Epithelial cell of prostate (primary cell): ENCODE measurements around the gene STRN4.

Experiments used
- DNase-seq: peaks from one replicate; pipeline ENCODE4 v3.0.0-alpha.2; 2011; ENCODE audit warnings: low read depth, low spot score
- H3K27ac ChIP-seq: fragments of 450-650 bp; 2 replicates; pipeline ENCODE4 v1.5.1; 2017; ENCODE audit warnings: mild to moderate bottlenecking

Gene STRN4

GRCh38 chr19:46691948-46692347 lies 54.3 kb downstream of the STRN4 start:
- no peak overlapping the region for H3K27ac ChIP-seq
- no peak for DNase-seq

DNA sequence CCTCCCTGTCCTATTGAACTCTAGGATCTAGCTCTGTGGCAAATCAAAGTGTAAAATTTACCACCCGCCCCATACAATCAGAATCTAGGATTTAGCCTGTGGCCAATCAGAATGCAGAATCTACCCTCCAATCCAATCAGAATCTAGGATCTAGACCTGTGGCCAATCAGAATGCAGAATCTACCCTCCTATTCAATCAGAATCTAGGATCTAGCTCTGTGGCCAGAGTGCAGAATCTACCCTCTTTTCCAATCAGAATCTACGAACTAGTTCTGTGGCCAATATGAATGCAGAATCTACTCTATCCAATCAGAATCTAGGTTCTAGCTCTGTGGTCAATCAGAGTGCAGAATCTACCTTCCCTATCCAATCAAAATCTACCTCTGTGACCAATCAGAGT lies 55.1 kb downstream of the STRN4 start:
- H3K27ac ChIP-seq, result no peak overlapping the region
- no peak for DNase-seq

- no peak for DNase-seq
- no peak overlapping the region for H3K27ac ChIP-seq
Measured at GRCh38 chr19:46689358-46689757, 56.9 kb downstream of the STRN4 start.

GRCh38 chr19:46687438-46688145 lies 58.7 kb downstream of the STRN4 start:
- DNase-seq, result no peak
- no peak overlapping the region for H3K27ac ChIP-seq

GRCh38 chr19:46685189-46685588 lies 61.1 kb downstream of the STRN4 start:
- no peak for DNase-seq
- no peak overlapping the region for H3K27ac ChIP-seq

DNA sequence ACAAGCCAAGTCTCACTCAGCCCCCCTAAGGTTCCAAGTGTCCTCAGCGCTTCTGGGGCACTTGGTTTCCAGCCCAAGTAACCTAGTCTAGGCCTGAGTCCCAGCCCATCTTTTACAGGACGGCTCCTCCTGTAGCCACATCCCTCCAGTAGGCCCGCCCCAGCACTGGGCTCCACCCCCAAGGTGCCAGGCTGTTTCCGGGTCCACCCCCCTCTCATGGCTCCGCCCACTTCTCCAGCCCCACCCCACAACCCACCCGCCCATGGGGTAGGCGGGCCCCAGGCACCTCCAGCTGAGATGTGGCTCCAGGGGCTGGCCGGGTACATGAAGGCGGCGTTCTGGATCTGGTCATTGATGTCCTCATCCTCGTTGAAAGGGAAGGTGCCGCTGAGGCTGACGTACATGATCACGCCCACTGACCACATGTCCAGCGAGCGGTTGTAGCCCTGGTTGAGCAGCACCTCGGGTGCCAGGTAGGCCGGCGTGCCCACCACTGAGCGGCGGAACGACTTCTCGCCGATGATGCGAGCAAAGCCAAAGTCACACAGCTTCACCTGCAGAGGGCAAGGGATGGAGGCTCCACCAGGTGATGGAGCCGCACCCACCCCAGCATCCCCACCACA lies 68.0 kb downstream of the STRN4 start:
- no peak overlapping the region for H3K27ac ChIP-seq
- no peak for DNase-seq

GRCh38 chr19:46674416-46675178 lies 71.7 kb downstream of the STRN4 start:
- no peak for DNase-seq
- H3K27ac ChIP-seq, result no peak overlapping the region

DNA sequence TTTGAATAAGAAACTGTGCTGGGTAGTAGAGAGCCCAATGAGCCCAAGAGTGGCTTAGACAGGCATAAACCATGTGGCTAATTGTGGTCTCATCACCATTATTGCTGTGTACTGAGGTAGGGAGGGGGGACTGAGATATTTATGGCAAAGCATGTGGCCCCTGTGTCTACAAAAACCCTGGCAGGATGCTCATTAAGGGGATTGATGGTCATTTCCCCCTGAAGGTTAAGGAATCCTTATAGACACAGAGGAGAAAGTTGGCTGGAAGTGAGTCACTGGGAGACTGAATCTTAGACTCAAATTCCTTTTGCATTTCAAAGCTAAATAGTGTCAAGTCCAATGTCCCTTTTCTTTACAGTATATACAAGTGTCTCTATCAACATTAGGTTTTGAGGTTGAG lies 75.4 kb downstream of the STRN4 start:
- DNase-seq, result no peak
- H3K27ac ChIP-seq, result no peak overlapping the region
